Peyer's patch (tissue), 4 donors: ENCODE measurements around the gene NRIP1. TPM values are rescaled to one million over a fixed set of nuclear protein-coding genes. Genes with fewer than 3 reads are reported as not detected.

Source experiments
- DNase-seq, 3 donors: peaks; one replicate each; pipeline ENCODE4 v3.0.0-alpha.2; 2017 to 2019
- H3K27ac ChIP-seq, 4 donors: fragments of 200-600 bp; sonication (generic); one replicate each; pipeline ENCODE4 v1.5.1; 2016 to 2019
- H3K27me3 ChIP-seq, 2 donors: fragments of 200-600 bp; sonication (generic); one replicate each; pipeline ENCODE4 v1.5.1; 2019
- H3K36me3 ChIP-seq, 3 donors: fragments of 200-600 bp; sonication (generic); one replicate each; pipeline ENCODE4 v1.5.1; 2016 to 2019
- H3K4me1 ChIP-seq, 4 donors: fragments of 200-600 bp; sonication (generic); one replicate each; pipeline ENCODE4 v1.5.1; 2016 to 2019
- H3K4me3 ChIP-seq, 4 donors: fragments of 200-600 bp; sonication (generic); 1 replicate in 3 of 4; 2 replicates in 1 of 4; pipeline ENCODE4 v1.5.1; 2016 to 2019; ENCODE audit warnings: mild to moderate bottlenecking in 1 of 4
- H3K9me3 ChIP-seq, 4 donors: fragments of 200-600 bp; sonication (generic); one replicate each; pipeline ENCODE4 v1.5.1; 2016 to 2019; ENCODE audit warnings: mild to moderate bottlenecking in 1 of 4
- POLR2A ChIP-seq, 2 donors: fragments of 450-650 bp; IDR thresholded peaks; one replicate each; pipeline ENCODE4 v1.5.1; 2017; ENCODE audit warnings: antibody characterized with exemption in 2 of 2, mild to moderate bottlenecking in 2 of 2, moderate library complexity in 2 of 2
- total RNA-seq, 4 donors: library from RNA; depleted of rRNA; stranded (reverse); fragments of >200 nt; gene quantifications; one replicate each; pipeline ENCODE4 v1.1.0, GENCODE V29; 2016
- TF ChIP-seq, protein P1 (sequence below), 6 experiments: fragments of 450-650 bp in 4 of 6; fragments of 200-600 bp in 2 of 6; sonication (generic) in 1 of 6; IDR thresholded peaks; one replicate each; pipeline ENCODE4 v1.5.1; 2017 to 2019; ENCODE audit warnings: antibody characterized with exemption in 6 of 6, mild to moderate bottlenecking in 3 of 6, moderate library complexity in 1 of 6

The NRIP1 gene
- total RNA-seq, 4 donors from 2014 or later = 37.4 to 72.9 (median 53.6) TPM

DNA sequence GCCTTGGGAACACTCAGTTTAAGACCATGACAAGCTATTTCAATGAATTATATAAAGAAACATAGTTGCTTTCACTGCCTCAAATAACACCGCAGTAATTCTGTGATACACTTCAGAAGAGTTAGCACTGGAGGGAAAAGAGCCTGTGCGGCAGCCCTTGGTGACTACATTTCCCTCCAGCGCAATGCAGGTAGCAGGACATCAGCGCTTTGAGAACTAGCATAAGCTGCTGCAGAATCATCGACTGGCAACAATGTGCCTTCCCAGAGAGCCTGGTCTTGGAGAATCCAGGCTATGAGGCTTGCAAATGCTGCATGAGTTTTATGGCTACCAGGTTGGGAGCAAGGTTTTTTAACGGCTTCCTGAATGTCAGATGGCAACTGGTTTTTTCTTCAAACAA is 7.5 kb downstream of the NRIP1 start:
- peaks cover 0 to 89% (median 5%) of the 10 kb centered on the region in 4 donors for H3K4me1 ChIP-seq
- H3K27me3 ChIP-seq = no peaks in the 10 kb centered on the region
- H3K9me3 ChIP-seq = no peaks in the 10 kb centered on the region
- TF ChIP-seq, protein P1, sequence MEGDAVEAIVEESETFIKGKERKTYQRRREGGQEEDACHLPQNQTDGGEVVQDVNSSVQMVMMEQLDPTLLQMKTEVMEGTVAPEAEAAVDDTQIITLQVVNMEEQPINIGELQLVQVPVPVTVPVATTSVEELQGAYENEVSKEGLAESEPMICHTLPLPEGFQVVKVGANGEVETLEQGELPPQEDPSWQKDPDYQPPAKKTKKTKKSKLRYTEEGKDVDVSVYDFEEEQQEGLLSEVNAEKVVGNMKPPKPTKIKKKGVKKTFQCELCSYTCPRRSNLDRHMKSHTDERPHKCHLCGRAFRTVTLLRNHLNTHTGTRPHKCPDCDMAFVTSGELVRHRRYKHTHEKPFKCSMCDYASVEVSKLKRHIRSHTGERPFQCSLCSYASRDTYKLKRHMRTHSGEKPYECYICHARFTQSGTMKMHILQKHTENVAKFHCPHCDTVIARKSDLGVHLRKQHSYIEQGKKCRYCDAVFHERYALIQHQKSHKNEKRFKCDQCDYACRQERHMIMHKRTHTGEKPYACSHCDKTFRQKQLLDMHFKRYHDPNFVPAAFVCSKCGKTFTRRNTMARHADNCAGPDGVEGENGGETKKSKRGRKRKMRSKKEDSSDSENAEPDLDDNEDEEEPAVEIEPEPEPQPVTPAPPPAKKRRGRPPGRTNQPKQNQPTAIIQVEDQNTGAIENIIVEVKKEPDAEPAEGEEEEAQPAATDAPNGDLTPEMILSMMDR (IDR thresholded peaks at IDR 0.05) = no peak
- no peak for TF ChIP-seq POLR2A (IDR thresholded peaks at IDR 0.05)
- H3K27ac ChIP-seq = peak overlapping the region in 2 of 4 donors; percentile 2 to 18
- no peaks in the 10 kb centered on the region for H3K36me3 ChIP-seq
- H3K4me3 ChIP-seq = peak overlapping the region in 1 of 4 donors; percentile 18
- no peak for DNase-seq

DNA sequence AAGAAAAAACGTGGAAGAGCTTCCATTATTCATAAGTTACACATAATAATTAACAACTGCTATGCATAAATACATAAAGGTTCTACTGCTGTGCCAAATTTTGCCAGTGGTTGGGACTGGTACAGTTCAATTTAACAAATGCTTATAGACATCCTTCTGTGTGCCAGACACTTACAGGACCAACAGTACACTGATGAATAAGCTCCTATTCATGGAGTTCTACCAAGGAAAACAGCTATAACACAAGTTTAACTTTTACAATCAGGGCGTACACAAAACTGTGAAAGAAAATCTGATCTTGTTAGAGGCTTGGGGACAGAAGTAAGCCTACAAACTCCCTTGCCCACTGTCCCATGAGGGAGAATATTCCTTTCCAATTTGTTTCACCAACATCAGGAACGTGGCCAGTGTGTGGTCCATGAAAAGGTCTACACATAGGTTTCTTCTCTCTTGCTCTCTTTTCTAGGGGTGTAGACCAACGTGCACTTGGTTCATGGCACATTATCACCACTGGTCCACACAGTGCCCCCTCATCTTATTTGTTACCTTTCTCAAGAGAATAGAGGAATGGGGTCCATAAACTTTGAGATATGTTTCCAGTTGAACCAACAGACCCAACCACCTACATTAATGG is 10.1 kb downstream of the NRIP1 start:
- Histone ChIP-seq H3K36me3 (no peaks in the 10 kb centered on the region), H3K4me1 (peaks cover 0 to 90% (median 4%) of the 10 kb centered on the region in 4 donors), H3K27ac (peak overlapping the region in 1 of 4 donors; percentile 32), H3K27me3 (no peaks in the 10 kb centered on the region), H3K4me3 (no peak overlapping the region), H3K9me3 (no peaks in the 10 kb centered on the region)
- TF ChIP-seq, protein P1 (IDR thresholded peaks at IDR 0.05) = no peak
- no peak for TF ChIP-seq POLR2A (IDR thresholded peaks at IDR 0.05)
- DNase-seq = no peak

DNA sequence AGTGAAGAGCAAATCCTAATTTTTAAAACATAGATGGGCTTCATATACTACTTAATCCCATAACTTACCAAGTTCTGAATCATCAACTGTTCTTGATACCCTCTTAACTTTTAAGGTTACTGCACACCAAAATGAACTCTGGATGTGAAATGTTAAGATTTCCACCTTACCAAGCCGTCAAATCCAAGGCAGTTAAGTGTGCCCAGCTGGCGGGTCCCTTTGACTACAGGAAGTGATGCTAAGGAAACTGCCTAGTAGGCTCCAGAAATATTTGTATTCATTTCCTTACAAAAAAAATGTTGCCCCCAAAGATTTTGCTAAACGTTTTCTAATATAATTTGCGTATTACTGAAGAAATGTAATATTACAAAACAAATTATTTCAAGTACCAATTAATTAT is 10.7 kb downstream of the NRIP1 start:
- DNase-seq = no peak
- H3K4me1 ChIP-seq = peaks cover 0 to 88% (median 4%) of the 10 kb centered on the region in 4 donors
- H3K4me3 ChIP-seq = no peak overlapping the region
- no peak overlapping the region for H3K27ac ChIP-seq
- H3K36me3 ChIP-seq = no peaks in the 10 kb centered on the region
- no peaks in the 10 kb centered on the region for H3K27me3 ChIP-seq
- no peak for TF ChIP-seq POLR2A (IDR thresholded peaks at IDR 0.05)
- TF ChIP-seq, protein P1 (IDR thresholded peaks at IDR 0.05) = no peak
- no peaks in the 10 kb centered on the region for H3K9me3 ChIP-seq

DNA sequence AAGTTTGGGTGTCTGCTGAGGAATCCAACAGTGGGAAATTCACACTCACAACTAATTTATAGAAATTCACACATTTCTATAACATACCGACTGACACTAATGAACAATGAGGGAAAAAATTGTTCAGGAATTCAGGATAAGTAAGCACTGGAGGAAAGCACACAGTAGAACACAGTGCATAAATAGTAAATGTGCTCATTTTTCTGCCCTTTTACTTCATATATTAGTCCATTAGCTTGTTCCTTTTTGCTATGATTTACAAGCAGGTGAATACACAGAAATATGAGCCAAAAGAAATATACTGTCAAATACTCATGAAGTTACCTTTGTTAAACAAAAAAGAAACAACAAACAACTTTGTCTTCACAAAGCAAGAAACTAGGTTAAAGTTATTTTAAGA is 11.3 kb downstream of the NRIP1 start:
- Histone ChIP-seq H3K27ac (peak overlapping the region in 1 of 4 donors; percentile 27), H3K27me3 (no peaks in the 10 kb centered on the region), H3K4me3 (no peak overlapping the region), H3K9me3 (no peaks in the 10 kb centered on the region), H3K4me1 (peaks cover 0 to 88% (median 4%) of the 10 kb centered on the region in 4 donors), H3K36me3 (no peaks in the 10 kb centered on the region)
- DNase-seq = no peak
- TF ChIP-seq, protein P1 (IDR thresholded peaks at IDR 0.05) = no peak
- no peak for TF ChIP-seq POLR2A (IDR thresholded peaks at IDR 0.05)

DNA sequence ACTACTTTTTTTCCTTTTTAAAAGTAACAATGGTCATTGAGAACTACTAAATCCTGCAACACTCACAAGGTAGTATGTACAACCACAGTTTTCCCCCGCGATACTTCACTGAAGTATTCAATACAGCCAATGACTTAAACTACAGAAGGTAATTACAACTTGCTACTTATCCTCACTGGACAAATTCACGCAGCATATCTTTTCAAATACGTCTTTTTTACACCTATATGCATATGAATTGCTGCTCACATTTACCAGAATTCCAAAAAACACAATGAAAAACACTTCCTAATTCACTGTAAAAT is 12.4 kb downstream of the NRIP1 start:
- Histone ChIP-seq H3K4me3 (peak overlapping the region in 1 of 4 donors; percentile 30), H3K4me1 (peaks cover 0 to 81% (median 2%) of the 10 kb centered on the region in 4 donors), H3K36me3 (no peaks in the 10 kb centered on the region), H3K27me3 (no peaks in the 10 kb centered on the region), H3K9me3 (no peaks in the 10 kb centered on the region), H3K27ac (peak overlapping the region in 2 of 4 donors; percentile 9 to 80)
- TF ChIP-seq, protein P1 (IDR thresholded peaks at IDR 0.05) = no peak
- no peak for TF ChIP-seq POLR2A (IDR thresholded peaks at IDR 0.05)
- no peak for DNase-seq
